CD4-positive, alpha-beta T cell treated with Interleukin-12 subunit alpha and Interleukin-12 subunit beta, for 1 hour (primary cell): Measurements from ENCODE around the gene ZNF675.
A peak's percentile ranks its signal among the peaks of the same experiment; 100 is the strongest.
"Not testable (repeated sequence)": the region's sequence is repeated elsewhere in the genome, so short reads cannot be mapped to it uniquely, and the experiment has no call there.

Experiments used
- DNase-seq: peaks from one replicate; pipeline ENCODE4 v3.0.0-alpha.2; 2020

Gene ZNF675

GRCh38 chr19:23686621-23687423 is at the start of gene ZNF675:
Gene ZNF675, minus strand, starts transcription at chr19:23687212. Its CDS starts 179 bp downstream, at chr19:23687033.
- peak; percentile 91 for DNase-seq

GRCh38 chr19:23730729-23731465 is 43.9 kb upstream of the ZNF675 start:
- not testable (repeated sequence) for DNase-seq

GRCh38 chr19:23724161-23724560 is 37.1 kb upstream of the ZNF675 start:
- not testable (repeated sequence) for DNase-seq

- no peak for DNase-seq
These were observed 31.8 kb upstream of the ZNF675 start for GRCh38 chr19:23718802-23719201.

- DNase-seq: no peak
These were observed 29.8 kb upstream of the ZNF675 start for GRCh38 chr19:23716792-23717191.

GRCh38 chr19:23709347-23709746 is 22.3 kb upstream of the ZNF675 start:
- no peak for DNase-seq

GRCh38 chr19:23706657-23707056 is 19.6 kb upstream of the ZNF675 start:
- no peak for DNase-seq

- DNase-seq: no peak
These were observed 12.5 kb upstream of the ZNF675 start for GRCh38 chr19:23699521-23699860.

- no peak for DNase-seq
These were observed 11.9 kb upstream of the ZNF675 start for GRCh38 chr19:23698711-23699520.

- DNase-seq: not testable (repeated sequence)
These were observed 5.9 kb upstream of the ZNF675 start for GRCh38 chr19:23692937-23693336.

- DNase-seq: no peak
These were observed 13.9 kb downstream of the ZNF675 start for GRCh38 chr19:23673132-23673531.

- DNase-seq: not testable (repeated sequence)
These were observed 18.4 kb downstream of the ZNF675 start for GRCh38 chr19:23668606-23669005.

- no peak for DNase-seq
These were observed 21.2 kb downstream of the ZNF675 start for GRCh38 chr19:23665651-23666410.

- DNase-seq: not testable (repeated sequence)
These were observed 37.2 kb downstream of the ZNF675 start for GRCh38 chr19:23649817-23650216.
